DMS53 treated with DMSO at 0.1 percent for 48 hours (cell line): Measurements from ENCODE around the gene IGLON5.

Experiments used
- DNase-seq: peaks from one replicate; lab custom pipeline; 2025; ENCODE audit not compliant: unreplicated experiment; lab: John Stamatoyannopoulos, UW

The IGLON5 gene

GRCh38 chr19:51317376-51317775 is 5.9 kb downstream of the IGLON5 start:
- DNase-seq, result no peak

- DNase-seq, result no peak
Measured at GRCh38 chr19:51317968-51318367, 6.5 kb downstream of the IGLON5 start.

GRCh38 chr19:51318687-51319648 is 7.5 kb downstream of the IGLON5 start:
- no peak for DNase-seq

GRCh38 chr19:51319649-51320279 is 8.3 kb downstream of the IGLON5 start:
- no peak for DNase-seq

- no peak for DNase-seq
Measured at GRCh38 chr19:51320280-51320657, 8.8 kb downstream of the IGLON5 start.

GRCh38 chr19:51321799-51322198 is 10.4 kb downstream of the IGLON5 start:
- no peak for DNase-seq

GRCh38 chr19:51323481-51324166 is 12.2 kb downstream of the IGLON5 start:
- DNase-seq, result no peak

GRCh38 chr19:51324167-51324481 is 12.7 kb downstream of the IGLON5 start:
- no peak for DNase-seq

- DNase-seq, result no peak
Measured at GRCh38 chr19:51325161-51325976, 13.9 kb downstream of the IGLON5 start.

- no peak for DNase-seq
Measured at GRCh38 chr19:51326216-51327065, 15.0 kb downstream of the IGLON5 start.

- no peak for DNase-seq
Measured at GRCh38 chr19:51327066-51328001, 15.9 kb downstream of the IGLON5 start.

- DNase-seq, result no peak
Measured at GRCh38 chr19:51329411-51329810, 18.0 kb downstream of the IGLON5 start.

- no peak for DNase-seq
Measured at GRCh38 chr19:51330366-51330765, 18.9 kb downstream of the IGLON5 start.

- no peak for DNase-seq
Measured at GRCh38 chr19:51331193-51331592, 19.7 kb downstream of the IGLON5 start.

GRCh38 chr19:51331716-51332115 is 20.3 kb downstream of the IGLON5 start:
- DNase-seq, result no peak

GRCh38 chr19:51333836-51334460 is 22.5 kb downstream of the IGLON5 start:
- DNase-seq, result no peak

GRCh38 chr19:51337141-51337860 is 25.9 kb downstream of the IGLON5 start:
- no peak for DNase-seq
